GM21737 (cell line): ENCODE results near the gene ATAT1.

Experiments used
- ATAC-seq: cut with Tn5 transposase; IDR thresholded peaks from one replicate; pipeline ENCODE4 v1.9.1; 2021; ENCODE audit warnings: mild to moderate bottlenecking, moderate library complexity; ENCODE audit not compliant: unreplicated experiment

Gene ATAT1

DNA sequence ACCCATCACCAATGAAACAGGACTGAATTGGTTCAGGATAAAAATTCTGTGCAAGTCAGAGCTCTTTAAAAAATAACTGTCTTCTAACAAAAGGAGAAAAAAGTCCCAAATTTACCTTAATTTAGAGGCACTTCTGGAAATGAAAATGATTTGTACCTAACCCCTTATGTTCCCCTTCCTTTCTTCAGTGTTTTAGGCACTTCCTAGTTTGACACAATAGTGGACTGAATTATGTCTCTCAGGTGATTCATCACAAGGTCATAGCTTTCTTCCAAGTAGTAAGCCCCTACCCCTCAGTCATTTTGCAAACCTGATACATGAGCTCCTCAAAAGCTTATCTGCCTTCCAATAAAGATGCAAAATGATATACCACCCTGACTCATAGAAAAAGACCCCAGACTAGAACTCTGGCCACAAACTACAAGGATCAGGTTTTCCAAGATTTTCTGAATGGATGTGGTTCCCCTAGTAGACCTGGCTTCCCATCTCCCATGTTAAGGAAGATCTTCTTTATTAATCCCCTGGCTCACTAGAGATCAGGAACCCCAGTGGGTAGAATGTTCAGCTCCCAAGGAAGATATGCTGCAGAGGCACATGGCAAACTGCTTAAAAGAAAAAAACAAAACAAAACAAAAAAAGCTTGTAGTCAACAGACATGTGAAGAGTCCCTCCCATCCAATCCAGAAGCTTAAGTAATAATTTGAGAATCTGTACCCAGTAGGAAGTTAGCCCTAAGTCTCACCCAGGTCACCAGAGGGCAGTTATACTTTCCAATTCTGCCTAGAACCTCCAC is 13.2 kb upstream of the ATAT1 start:
- ATAC-seq = no peak

DNA sequence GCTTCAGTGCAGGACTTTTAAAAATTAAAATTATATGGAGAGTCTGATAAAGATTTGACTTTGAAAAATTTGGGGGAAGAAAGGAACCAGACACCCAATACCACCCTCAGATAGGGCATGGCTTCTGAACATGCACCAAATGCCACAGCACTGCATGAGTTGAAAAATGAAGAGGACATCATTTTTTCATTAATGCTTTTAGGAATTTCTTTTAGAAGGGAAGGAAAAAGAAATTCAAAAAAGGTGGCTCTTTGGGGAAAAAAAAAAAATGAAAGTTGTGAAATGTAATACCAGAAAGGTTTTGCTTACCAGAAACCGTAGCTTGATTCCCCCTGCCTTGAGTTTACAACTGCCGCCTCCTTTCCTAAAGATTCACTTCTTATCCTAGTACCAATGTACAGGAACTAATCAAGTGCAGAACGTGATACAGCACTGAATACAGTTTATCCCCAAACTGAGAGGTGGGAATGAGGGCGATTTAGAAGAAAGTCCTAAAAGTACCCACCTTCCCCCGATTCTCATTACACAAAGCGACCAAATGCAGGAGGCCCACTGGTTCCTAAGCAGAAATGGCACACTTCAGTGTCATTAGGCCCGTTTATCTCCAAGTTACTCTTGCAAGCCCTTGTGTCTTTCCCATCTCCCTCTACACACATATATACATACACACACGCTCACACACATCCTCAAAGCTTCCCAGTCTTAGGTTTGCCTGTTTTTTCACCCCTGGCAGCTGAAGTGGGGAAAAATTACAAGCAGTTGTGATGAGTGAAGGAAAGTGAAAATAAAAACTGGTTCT is 12.4 kb upstream of the ATAT1 start:
- ATAC-seq = no peak

DNA sequence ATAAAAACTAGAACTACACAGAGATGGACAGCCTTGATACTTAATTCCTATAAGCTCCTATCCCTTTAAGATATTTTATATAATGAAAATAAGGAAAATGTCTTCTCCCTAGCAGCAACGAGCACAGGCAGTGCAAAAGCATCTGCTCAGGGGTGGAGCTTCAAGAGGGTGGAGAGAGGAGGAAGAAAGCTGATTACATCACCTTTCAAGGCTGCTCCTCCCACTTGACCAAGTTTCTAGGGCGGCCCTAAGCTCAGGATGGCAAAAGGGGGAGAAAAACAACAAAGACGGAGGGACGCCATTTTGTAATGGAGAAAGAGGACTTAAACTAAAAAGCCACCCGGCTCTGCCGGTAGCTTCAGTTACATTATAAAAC is 11.8 kb upstream of the ATAT1 start:
- ATAC-seq = peak; percentile 40

DNA sequence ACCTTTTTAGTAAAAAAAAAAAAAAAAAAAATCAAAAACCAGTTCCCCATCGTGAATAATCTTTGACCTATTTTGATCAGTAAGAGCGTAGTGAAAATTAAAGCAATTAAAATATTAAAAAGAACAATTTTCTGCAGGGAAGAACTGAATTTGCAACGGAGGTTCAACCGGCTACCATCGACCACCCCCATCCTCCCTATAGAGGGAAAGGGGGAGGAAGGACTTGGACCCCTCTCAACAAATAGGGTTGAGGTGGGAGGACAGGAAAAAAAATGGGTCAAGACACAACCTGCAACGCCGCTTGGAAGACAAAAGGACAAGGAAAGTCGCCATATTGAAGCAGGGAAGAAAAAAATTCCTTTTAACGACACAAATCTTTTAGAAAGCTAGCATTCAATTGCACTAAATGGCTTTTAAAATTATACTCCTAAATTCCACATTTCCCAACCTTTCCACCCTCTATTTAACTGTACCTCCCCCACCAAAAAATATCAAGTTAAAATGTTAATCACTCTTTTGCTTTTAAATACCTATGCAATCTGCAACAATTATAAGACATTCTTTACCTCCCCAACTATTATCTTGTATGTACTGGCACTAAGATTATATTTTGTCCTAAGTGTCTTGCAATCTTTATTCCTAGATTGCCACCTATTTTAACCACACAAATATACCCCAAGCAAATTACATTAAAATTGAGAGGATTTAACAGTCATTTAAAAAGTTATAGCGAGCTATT is 11.3 kb upstream of the ATAT1 start:
- no peak for ATAC-seq

DNA sequence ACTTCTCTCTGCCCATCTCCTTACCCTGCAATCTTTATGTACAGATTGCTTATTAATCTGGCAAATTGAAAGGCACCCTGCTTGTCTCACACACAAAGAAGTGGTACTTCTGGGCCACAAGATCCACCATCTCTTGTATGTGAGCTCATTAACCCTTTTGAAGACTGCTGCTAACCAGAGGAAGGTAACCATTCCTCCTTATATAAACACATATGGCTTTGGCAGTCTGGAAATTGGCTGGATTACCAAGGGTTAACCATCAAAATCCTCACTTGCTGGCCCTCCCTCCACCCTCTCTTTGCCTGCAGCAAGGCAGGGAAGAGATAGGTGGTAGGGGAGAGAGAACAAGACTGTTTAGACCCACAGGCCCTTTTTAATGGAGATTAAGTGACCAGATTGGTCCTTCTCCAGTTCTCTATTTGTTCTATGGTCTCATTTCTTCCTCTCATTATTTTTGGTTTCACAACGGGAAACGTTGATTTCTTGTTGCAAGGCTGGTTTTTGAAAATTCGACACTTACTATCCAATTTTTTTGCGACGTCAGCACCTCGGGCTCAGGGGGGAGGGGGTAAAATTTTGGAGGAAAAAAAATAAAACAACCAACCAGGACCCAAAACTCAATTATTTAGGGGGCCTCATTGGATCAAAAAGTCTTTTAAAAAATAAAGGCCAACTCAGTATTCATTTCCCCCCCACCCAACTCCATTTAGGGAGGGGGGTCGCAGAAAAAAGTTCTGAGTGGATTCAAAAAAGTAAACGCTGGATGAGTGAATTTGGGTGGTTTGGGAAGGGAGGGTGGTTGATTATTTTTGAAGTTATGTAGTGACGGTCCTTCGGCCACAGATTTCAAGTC is 10.5 kb upstream of the ATAT1 start:
- ATAC-seq = no peak

DNA sequence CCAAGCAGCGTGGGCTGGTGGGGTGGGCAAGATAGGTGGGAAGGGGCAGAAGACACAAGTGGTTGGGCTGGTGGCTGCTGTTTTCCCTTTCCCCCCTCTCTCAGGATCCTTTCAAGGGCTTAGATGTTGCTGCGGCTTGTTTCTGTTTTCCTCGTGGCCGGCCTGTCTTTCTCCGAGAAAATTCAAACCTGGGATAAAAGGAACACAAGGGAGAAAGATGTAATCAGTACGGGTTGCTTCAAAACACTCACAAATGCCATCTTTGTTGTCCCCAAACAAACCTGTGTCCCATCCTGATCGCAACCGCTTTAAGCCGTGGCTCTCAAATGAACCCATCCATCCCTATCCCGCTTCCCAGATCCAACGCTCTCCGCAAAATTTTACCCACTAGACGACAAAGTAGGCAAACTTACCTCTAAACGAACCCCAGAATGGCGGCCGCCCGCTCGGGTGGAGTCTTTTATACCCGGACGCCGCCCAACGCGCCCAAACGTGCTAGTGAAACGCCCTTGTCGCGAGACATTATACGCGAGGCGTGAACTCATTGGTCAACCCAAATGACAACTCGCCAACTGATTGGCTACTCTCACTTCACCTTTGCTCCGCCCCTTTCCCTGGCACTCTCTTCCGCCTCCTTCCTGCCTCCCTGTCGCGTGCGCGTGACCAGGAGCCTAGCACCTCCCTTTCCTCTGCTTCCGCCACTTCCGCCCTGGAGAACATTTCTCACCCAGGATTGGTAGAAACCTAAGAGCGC is 9.7 kb upstream of the ATAT1 start, which contains the start of gene PPP1R10:
TSS of gene PPP1R10 (minus strand) at position 433 of the 754 bp plus-strand sequence. CDS start 7,299 bp downstream, outside the sequence.
- peak; percentile 71 for ATAC-seq

DNA sequence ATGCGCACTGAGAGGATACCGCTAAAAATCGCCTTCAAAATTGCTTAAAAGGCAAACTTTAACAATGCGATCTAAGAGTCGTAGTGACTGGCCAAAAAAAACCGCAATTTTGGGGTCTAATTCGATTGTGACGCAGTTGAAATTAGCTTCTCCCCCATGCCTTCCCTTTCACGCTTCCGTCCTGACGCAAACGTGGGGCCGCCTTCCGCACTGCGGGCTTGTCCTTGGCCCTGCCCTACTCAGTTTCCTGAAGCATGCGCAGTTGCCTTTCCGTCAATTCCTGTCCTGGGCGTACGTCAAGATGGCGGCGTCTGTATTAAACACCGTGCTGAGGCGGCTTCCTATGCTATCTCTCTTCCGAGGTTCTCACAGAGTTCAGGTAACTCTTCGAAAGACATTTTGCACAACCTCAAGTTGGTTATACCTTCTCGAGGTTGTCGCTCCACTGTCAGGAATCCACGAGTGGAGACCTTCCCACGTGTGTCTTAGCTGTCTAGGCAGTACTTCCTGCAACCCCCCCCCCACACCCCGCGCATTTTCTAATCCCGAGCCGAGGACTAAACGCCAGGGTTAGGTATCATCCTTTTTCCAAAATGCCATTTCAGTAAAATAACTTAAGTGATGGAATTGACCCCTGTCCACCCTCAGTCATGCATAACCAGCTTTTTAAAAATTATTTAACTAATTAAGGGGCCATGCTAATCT is 9.0 kb upstream of the ATAT1 start, which contains the start of gene MRPS18B:
TSS of gene MRPS18B (plus strand) at position 276 of the 705 bp plus-strand sequence. CDS start at position 302, 26 bp downstream.
- ATAC-seq = peak; percentile 68

DNA sequence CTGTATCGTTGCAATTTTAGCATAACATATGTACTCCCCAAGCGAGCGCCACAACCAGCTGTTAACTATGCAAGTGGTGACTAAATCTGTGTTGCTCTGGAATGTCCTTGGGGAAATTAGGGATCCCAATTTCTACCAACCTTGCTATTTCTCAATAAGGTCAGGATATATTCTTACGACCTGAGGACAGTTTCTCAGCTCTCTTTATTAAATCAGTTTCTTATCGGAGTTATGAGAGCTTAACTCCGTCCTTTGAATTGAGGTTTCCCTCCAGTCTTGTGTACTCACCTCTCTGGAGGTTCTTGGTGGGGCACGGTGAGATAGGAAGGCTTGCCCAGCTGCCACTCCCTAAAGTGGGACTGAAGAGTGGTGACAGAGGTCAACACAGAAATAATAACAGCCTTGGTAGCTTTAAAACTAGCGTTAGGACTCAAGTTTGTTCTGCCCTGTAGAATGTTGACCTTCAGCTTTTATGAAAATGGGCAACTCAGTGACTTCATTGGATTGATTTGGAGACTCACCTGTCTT is 8.3 kb upstream of the ATAT1 start:
- ATAC-seq = no peak

DNA sequence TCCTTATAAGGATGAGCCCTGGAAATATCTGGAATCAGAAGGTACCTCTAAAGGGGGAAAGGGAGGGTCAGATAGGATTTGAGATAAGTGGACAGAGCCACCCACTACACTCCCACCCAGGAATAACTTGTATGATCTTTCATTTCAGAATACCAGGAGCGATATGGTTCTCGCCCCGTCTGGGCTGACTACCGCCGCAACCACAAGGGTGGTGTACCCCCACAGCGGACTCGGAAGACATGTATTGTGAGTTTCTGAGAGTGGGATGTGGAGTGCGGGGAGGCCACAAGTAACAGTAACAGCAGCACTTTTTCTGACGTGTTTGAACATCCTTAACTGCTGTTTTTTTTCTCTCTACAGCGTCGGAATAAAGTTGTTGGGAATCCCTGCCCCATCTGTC is 7.1 kb upstream of the ATAT1 start:
- ATAC-seq = no peak

DNA sequence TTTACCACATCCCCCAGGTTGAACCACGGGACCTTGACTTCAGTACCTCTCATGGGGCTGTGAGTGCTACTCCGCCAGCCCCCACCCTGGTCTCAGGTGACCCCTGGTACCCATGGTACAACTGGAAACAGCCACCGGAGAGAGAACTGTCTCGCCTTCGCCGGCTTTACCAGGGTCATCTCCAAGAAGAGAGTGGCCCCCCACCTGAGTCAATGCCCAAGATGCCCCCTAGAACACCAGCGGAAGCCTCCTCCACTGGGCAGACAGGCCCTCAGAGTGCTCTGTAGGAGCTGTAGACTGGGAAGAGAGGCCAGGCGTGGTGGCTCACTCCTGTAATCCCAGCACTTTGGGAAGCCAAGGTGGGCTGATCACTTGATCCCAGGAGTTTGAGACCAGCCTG is 1.2 kb upstream of the ATAT1 start:
- ATAC-seq = no peak

DNA sequence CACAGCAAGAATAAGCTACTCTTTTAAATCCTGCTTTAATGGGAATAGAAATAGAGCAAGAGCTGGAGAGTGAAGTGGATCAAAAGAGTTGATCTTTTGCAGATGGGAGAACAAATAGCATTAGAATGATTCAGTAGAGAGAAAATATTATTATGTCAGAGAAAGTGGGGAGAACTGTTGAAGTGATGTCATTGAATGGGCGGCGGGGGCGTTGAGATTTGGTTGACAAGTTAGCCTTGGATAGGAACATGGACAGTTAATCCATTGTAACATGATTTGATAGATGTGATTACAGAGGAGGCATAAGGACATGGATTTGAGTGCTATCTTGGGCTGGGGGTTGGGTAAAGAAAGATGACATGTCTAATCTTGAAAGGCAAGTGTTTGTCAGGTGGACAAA is 9.2 kb downstream of the ATAT1 start:
- no peak for ATAC-seq

DNA sequence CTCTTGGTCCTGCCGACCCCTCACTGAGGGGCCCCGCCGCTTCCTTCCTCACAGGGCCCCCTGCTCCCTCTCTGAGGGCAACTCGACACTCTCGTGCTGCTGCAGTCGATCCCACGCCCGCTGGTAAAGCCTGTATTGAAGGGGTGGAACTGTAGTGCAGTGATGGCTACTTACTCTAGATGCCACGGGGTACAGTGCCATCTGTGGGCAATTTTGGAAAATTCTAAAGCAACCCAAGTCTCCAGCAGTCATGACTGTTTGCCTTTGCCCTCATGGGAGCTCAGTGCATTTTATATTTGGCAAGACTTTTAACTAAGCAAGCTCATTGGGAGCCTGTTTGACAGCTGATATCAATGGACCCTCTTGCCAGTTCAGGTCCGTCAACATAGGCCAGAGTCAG is 13.8 kb downstream of the ATAT1 start:
- no peak for ATAC-seq

DNA sequence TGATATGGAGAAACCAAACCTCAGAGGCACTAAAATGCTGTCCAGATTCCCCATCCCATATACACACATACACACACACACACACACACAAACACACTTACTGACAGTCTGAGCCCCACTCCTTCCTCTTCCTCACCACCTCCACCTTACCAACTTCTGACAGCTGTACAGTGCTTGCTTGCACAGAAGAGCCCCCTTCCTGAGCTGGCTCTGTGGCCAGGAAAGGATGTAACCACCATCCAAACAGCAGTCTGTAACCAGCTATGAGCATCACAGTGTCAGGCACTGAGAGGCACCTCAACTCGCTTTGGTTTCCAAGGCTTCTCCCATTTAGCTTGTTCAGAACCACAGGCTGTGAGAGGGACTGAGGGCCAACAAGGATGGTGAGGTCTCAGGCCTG is 14.4 kb downstream of the ATAT1 start:
- no peak for ATAC-seq

DNA sequence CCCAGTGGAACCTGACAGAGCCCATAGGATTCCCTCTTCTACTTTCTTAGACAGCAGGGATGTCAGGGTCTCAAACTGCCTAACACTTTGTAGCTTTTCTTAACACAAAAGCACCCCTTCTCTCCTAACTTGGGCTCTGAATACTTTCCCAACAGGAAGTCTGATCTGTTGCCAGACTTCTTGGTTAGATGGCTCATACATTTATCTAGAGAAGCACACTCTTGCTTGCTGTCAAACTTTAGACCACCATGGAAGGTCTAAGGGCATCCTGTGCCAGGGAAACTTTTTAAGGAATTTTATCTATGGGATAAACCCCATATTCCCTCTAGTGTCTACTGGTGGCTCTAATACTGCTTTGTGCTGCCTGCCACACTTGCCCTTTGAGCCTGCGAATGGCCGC is 17.0 kb downstream of the ATAT1 start:
- no peak for ATAC-seq

DNA sequence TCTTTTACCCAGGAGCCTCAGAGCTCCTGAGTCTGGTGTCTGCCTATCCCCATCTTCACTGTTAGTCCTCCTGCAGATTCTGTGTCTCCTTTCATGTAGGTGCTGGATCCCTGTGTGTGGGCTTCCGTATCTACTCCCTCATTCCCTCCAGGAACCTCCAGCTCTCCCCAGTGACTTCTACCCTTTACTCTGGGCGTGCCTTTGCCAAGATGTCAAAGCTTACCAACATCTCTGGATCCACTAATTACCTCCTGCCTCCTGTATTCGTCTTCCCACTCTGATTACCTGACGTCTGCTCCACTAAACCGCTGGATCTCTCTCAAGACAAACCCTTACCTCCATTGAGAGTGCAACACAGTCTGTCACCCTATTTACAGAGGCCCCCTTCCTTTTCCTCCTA is 18.1 kb downstream of the ATAT1 start:
- no peak for ATAC-seq

DNA sequence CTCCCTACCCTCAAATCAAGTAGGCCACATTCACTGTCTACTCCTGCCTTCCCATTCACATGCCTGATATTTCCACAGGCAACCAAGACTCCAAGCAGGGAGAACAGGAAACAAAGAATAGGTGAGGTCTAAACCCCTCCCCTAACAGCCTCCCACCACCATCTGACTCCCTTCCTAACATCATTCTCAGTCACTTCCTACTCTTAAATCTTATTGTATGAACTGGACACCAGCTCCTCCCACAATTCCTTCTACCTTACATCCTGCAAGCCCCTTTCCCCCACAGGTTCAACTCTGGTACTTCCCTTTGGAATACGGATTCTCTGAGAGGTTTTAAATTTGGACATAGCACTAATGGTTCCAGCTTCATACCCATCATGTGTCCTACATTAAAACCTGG is 19.3 kb downstream of the ATAT1 start:
- ATAC-seq = no peak

DNA sequence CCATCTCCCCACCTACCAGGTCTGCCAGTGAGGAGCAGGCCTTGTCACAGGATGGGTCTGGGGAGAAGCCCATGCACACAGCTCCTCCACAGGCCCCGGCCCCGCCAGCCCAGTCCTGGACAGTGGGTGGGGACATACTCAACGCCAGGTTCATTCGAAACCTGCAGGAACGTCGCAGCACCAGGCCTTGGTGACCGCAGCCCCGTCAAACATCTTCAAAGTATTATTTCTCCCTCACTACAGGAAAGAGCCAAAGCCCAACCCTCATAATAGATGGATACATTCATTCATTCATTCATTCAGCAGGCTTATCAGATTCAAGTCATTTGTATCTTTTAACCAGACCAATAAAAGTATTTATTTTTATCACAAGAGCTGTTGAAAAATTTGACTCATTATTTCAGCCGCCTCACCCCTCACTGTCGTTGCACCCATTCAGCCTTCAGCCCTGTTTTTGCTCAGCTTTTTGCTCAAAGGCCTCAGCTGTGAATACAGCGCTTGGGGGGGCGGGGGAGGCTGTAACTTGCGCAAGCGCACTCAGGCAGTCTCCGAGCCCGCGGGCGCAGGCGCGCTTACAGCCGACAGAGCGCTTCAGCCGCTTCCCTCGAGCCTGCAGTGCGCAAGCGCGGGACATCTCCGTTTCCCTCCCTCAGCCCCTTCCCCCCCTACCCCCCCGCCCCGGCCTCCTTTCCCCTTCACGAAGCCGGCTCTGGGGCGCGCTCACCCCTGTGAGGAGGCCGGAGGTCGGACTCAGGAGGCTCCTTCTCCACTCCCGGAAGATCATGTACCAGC is 20.0 kb downstream of the ATAT1 start, which contains the start of gene C6orf136:
TSS of gene C6orf136 (plus strand) at position 684 of the 792 bp plus-strand sequence. CDS start at position 783, 99 bp downstream.
- ATAC-seq = peak; percentile 41
